Motor neuron (in vitro differentiated cells): Measurements from ENCODE around the gene HOXA7. TPM values are rescaled to one million over a fixed set of nuclear protein-coding genes. Genes with fewer than 3 reads are reported as not detected.

Experiments used
- ATAC-seq, 8 experiments: fragments of 200-7000 bp; cut with Tn5 transposase; replicated peaks in 6 of 8; 2 replicates each; pipeline ENCODE4 v1.8.0; 2021; ENCODE audit warnings: mild to moderate bottlenecking in 8 of 8, moderate library complexity in 8 of 8
- H3K27ac ChIP-seq, 2 donors: fragments of 250-450 bp; sonication (Bioruptor Pico); 2 replicates each; pipeline ENCODE4 v1.9.0; 2021; ENCODE audit warnings: antibody characterized with exemption in 2 of 2, mild to moderate bottlenecking in 2 of 2, moderate library complexity in 1 of 2
- H3K4me1 ChIP-seq, 2 donors: fragments of 250-450 bp; sonication (Bioruptor Pico); replicated peaks in 1 of 2; 2 replicates each; pipeline ENCODE4 v1.6.1; 2021; ENCODE audit warnings: antibody characterized with exemption in 2 of 2, mild to moderate bottlenecking in 2 of 2, moderate library complexity in 1 of 2
- H3K4me3 ChIP-seq, 5 donors: fragments of 250-450 bp; sonication (Bioruptor Pico); 2 replicates each; pipeline ENCODE4 v1.9.0; 2021; ENCODE audit warnings: antibody characterized with exemption in 5 of 5, mild to moderate bottlenecking in 5 of 5, moderate library complexity in 4 of 5
- WGBS, 10 experiments: fragments of 450-650 bp; shearing (Covaris generic); methylation state at CpG; one replicate each; pipeline ENCODE4 v1.0.0; 2022; 5-methylcytosine and 5-hydroxymethylcytosine counted together
- in situ Hi-C, 9 experiments: fragments of 400-800 bp; cut with MboI; loops; one replicate each; pipeline ENCODE4 v1.15.0; 2021; ENCODE audit warnings: low sequenced_read_pairs in 9 of 9, low pct_unique_long_range_greater_than_20kb in 2 of 9; ENCODE audit not compliant: unreplicated experiment in 9 of 9
- total RNA-seq, 8 experiments: library from RNA; unstranded; fragments of 300-600 nt; gene quantifications; 2 replicates each; pipeline versions ENCODE4 v1.2.3 to v1.2.4, GENCODE V29; 2022

Gene HOXA7
- total RNA-seq, 8 experiments from 2014 or later, result 4.2 to 20.0 (median 12.2) TPM

DNA sequence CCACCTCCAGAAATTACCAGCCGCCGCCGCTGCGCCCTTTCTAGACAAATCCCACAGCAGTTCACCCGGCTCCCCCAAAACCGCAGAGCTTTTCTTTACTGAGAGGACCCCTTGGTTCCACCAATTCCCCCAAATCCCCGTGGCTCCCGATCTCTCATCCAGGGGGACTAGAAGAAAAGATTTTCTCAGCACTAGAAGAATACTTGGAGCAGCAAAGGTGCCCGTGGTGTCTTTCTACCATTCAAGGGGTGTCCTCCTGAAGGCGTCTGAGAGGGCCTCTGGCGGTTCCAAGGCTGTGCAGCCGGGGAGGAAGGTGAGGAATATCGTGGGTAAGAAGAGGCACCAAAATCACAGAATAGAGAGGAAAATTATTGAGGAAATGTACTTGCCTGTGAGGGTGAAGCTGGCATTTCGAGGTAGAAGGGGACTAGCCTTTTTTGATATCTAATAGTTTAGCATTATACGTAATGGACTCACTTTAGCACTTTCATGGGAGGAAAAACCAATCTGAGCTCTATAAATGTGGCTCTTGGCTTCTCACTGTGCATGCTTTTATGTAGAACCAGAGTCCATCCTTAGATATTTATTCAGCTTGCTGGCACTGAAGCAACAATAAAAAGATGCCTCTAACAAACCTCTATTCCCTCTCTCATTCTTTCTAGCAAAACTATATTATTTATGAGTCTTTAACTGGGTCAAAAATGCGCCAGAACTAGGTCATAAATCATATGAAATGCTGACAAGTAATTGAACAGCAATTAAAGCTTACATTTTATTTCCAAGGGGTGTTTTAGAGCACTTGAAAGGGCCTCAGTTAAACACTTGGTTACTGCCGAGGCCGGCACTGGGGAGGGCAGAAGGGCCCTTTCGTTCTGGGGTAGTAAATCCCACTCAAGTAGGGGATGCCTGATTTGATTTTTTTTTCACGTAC lies 40.2 kb downstream of the HOXA7 start:
- 0 to 86% (median 20%) methylated on average over 2 to 18 of the region's 20 CpGs; no CpG with 5 or more reads in 1 of the 10 experiments for WGBS, 10 experiments
- no peak for ATAC-seq
- in situ Hi-C loops, result loop anchor here in 1 of 9 experiments (25.0 kb wide), 1 partner anchor 254 kb away; the partner anchor contains the start of gene SKAP2
- peak overlapping the region; percentile 61 to 87 (median 80) for H3K4me3 ChIP-seq
- peaks cover 12 to 33% of the 10 kb centered on the region in 2 donors for H3K4me1 ChIP-seq
- peak overlapping the region; percentile 92 to 94 for H3K27ac ChIP-seq

GRCh38 chr7:27115221-27116026 lies 41.1 kb downstream of the HOXA7 start:
- Histone ChIP-seq H3K4me3 (peak overlapping the region; percentile 61 to 87 (median 80)), H3K27ac (peak overlapping the region; percentile 92 to 94), H3K4me1 (peaks cover 12 to 26% of the 10 kb centered on the region in 2 donors)
- in situ Hi-C loops, result loop anchor here in 1 of 9 experiments (25.0 kb wide), 1 partner anchor 253 kb away; the partner anchor contains the start of gene SKAP2
- ATAC-seq, result peak in 2 of 8 experiments; percentile 2 to 12
- WGBS, 10 experiments, result 0 to 97% (median 4%) methylated on average over 2 to 15 of the region's 45 CpGs

DNA sequence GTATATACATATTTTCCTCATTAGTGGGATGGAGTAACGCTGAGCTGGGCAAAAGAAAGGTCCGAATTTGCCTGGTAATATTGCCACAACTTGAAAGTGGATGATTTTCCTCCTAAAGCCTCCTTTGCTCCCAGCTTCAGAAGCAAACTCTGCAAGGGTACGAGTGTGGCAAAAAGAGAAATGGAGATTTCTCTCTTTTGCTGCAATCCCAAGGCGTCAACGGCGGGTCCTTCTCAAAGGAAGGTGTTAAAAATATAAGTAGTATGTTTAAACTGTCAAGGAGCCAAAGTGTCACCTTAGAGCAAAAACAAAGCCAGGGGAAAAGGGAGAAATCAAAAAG lies 41.6 kb downstream of the HOXA7 start:
- Histone ChIP-seq H3K4me3 (peak overlapping the region; percentile 61 to 87 (median 80)), H3K27ac (peak overlapping the region; percentile 92 to 94)
- WGBS, 10 experiments, result 0 to 93% (median 5%) methylated on average over 3 to 6 of the region's 6 CpGs; no CpG with 5 or more reads in 4 of the 10 experiments

DNA sequence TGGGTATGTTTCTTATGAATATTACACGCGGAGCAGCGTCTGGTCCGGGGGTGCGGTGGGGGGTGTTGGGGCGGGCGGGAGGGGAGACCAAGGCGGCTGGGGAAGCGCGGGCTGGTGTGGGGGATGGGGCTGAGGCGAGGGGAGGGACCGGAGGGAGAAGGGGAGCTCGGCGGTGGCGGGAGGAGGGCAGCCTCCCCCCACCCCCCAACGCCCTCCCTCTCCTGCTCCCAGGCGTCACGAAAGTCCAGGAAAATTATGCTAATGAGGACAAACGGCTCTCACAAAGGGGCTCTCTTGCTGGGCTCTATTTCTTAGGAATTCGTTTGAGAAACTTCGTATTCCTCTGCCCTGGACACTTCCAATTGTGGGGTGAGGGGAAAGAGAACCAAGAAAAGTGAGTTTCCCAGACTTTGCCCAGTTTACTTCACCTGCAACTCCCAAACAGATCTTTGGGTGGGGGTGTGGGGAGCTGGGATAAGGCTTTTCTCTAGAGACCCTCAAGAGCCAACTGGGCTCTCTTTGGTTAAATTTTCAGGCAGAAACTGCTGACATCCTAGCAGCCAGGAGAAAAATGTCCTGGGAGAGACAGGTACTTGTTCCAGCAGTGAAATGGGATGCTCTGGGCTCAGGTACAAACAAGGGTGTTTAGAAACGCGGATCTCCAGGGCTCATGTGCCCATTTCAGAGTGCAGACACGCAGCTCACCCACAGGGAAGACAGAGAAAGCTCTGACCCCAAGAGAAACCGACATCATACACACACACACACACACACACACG lies 42.3 kb downstream of the HOXA7 start:
- 0 to 60% (median 5%) methylated on average over 1 to 4 of the region's 26 CpGs; no CpG with 5 or more reads in 7 of the 10 experiments for WGBS, 10 experiments
- peaks cover 10 to 26% of the 10 kb centered on the region in 2 donors for H3K4me1 ChIP-seq

More for the DNA sequence above, 41.6 kb downstream of the HOXA7 start:
- in situ Hi-C loops, result loop anchor here in 1 of 9 experiments (25.0 kb wide), 1 partner anchor 253 kb away; the partner anchor contains the start of gene SKAP2
- H3K4me1 ChIP-seq, result peaks cover 10 to 26% of the 10 kb centered on the region in 2 donors
- ATAC-seq, result no peak

DNA sequence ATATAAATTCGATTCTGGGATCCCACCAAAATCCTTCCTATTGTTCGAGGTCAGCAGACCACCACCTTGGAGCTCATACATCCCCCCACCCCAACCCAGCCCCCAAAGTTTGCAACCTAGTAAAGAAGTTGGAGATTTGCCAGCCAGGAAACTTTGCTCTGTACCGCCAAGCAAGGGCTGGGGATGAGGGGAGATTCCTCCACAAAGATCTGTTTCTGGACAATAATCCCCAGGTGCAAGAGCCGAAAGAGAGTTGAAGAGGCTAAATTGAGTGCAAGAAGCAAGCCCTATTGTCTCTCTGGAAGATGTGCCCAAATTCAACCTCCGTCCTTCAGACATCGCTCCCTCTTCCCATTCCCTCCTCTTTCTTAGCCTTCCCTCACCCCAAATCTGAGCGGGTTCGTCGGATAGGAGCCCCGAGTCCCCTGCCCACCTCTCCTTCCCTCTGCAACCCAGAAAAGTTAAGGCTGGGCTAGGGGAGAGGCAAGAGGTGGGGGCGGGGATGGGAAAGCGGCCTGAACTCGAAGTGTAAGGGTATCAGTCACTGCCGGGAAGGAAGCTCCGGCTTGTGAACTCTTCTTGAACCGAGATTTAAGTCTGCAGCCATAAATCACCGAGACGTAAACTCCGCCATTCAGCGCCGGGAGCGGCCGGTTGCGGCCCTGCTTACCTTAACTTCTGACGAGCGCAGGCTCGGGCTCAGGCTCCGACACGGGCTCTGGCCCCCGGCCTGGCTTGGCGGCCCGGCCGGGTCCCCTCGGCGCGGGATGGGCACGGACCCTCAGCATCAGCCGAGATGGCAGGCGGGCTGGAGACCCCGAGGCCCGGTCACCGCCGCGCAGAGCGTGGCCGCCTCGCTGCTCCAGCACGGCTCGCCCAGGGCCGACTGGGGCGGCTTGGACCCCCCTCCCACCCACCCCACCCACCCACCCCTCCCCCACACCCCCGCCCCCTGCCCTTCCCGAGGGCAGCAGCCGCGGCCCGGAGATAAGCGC lies 43.2 kb downstream of the HOXA7 start:
- peak in 7 of 8 experiments; percentile 37 to 68 (median 50) for ATAC-seq
- Histone ChIP-seq H3K4me3 (peak overlapping the region; percentile 61 to 87 (median 80)), H3K27ac (peak overlapping the region; percentile 92 to 94), H3K4me1 (peaks cover 14 to 26% of the 10 kb centered on the region in 2 donors)
- WGBS, 10 experiments, result 0 to 90% (median 4%) methylated on average over 1 to 20 of the region's 57 CpGs; no CpG with 5 or more reads in 1 of the 10 experiments
- in situ Hi-C loops, result loop anchor here in 1 of 9 experiments (25.0 kb wide), 1 partner anchor 251 kb away; the partner anchor contains the start of gene SKAP2

More for the DNA sequence above, 42.3 kb downstream of the HOXA7 start:
- in situ Hi-C loops, result loop anchor here in 1 of 9 experiments (25.0 kb wide), 1 partner anchor 252 kb away; the partner anchor contains the start of gene SKAP2
- Histone ChIP-seq H3K27ac (peak overlapping the region; percentile 92 to 94), H3K4me3 (peak overlapping the region; percentile 61 to 87 (median 80))
- ATAC-seq, result peak in 7 of 8 experiments; percentile 23 to 48 (median 32)

DNA sequence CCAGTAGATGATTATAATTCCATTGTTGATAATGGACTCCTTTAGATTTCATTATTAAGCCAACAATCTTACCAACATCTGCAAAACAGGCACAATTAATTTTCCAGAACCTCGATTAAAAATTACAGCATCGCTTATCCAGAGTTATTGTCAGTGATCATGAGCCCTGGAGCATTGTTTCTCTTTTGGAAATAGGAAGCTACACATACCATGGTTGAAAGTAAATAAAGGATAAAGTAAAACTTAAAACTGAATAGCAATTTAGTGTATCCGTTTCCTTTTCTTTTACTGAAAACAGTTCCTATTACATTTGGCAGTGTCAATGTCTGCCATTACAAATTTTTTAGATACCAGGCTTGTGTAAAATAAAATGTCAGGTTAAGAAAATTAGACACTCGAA lies 44.1 kb downstream of the HOXA7 start:
- in situ Hi-C loops, result loop anchor here in 1 of 9 experiments (25.0 kb wide), 1 partner anchor 250 kb away; the partner anchor contains the start of gene SKAP2
- H3K27ac ChIP-seq, result peak overlapping the region; percentile 76 to 92
- peaks cover 14 to 31% of the 10 kb centered on the region in 2 donors for H3K4me1 ChIP-seq
- ATAC-seq, result no peak
- H3K4me3 ChIP-seq, result peak overlapping the region; percentile 61 to 87 (median 80)
- 0 to 60% (median 8%) methylated on average over 2 to 4 of the region's 4 CpGs; no CpG with 5 or more reads in 1 of the 10 experiments for WGBS, 10 experiments

DNA sequence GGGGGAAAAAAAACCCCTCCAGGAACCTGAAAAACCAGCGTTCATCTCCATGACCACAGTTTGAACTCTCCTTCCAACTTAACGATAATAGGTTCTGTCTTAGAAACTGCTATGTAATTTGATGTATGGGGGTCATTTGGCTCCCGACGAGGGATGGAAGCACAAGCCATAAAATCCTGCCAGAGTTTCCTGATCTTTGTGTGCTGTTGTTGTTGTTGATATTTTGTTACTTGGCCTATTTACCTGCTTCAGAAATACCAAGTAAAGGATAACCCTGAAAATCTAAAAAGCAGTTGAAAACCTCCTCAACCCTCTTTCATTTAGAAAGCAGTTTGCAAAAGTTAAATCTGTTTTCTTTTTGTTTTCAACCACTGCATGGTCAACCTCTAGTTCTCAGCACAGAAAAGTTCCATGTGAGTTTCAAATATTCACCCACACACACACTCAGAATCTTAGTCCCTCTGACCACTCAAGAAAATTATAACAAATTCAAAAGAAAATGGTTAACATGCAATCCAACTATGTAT lies 44.7 kb downstream of the HOXA7 start:
- Histone ChIP-seq H3K4me1 (peaks cover 14 to 34% of the 10 kb centered on the region in 2 donors), H3K27ac (peak overlapping the region; percentile 76 to 92), H3K4me3 (peak overlapping the region; percentile 61 to 87 (median 80))
- in situ Hi-C loops, result loop anchor here in 1 of 9 experiments (25.0 kb wide), 1 partner anchor 250 kb away; the partner anchor contains the start of gene SKAP2
- ATAC-seq, result no peak
- WGBS, 10 experiments, result 0 to 100% (median 10%) methylated on average over 2 to 4 of the region's 4 CpGs; no CpG with 5 or more reads in 1 of the 10 experiments

DNA sequence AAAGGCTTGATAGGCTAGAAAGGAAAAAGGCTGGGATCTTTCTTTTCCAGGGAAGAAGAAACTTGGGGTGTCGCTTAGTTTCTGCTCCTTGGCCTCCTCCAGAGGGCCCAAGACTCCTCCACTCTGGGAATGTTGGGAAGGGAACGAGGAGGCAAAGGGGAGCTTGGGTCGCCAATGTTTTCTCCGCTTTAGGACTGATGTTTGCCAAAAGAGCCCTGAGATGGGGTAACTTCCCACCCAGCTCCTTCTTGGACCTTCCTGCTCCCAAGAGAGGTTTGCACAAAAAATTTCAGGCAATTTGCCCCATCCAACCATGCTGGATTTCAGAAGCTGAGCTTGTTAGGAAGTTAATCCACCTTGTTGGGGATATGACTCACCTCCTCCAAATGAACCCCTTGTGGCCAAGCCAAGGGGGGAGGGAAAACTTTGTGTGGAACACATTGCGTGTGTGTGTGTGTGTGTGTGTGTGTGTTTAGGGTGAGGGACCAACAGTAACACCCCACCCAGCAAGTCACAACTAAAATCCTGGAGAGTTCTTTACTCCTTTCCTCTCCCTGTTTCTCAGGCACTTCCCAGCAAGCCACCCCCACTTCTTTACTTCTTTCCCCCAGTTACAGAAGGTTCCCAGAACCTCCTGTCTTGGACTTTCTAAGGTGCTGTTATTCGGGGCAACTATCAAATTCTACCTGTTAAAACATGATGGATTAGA lies 45.3 kb downstream of the HOXA7 start:
- H3K4me3 ChIP-seq, result peak overlapping the region; percentile 61 to 87 (median 80)
- H3K27ac ChIP-seq, result peak overlapping the region; percentile 76 to 92
- ATAC-seq, result no peak
- in situ Hi-C loops, result loop anchor here in 1 of 9 experiments (25.0 kb wide), 1 partner anchor 249 kb away; the partner anchor contains the start of gene SKAP2
- peaks cover 14 to 34% of the 10 kb centered on the region in 2 donors for H3K4me1 ChIP-seq
- 0 to 92% (median 0%) methylated on average over 1 to 2 of the region's 6 CpGs; no CpG with 5 or more reads in 2 of the 10 experiments for WGBS, 10 experiments

GRCh38 chr7:27110186-27111031 lies 46.1 kb downstream of the HOXA7 start:
- in situ Hi-C loops, result loop anchor here in 1 of 9 experiments (25.0 kb wide), 1 partner anchor 248 kb away; the partner anchor contains the start of gene SKAP2
- H3K4me3 ChIP-seq, result peak overlapping the region; percentile 61 to 87 (median 80)

More at GRCh38 chr7:27110186-27111031, 46.1 kb downstream of the HOXA7 start:
- peaks cover 14 to 41% of the 10 kb centered on the region in 2 donors for H3K4me1 ChIP-seq
- 0 to 100% (median 8%) methylated on average over 1 to 11 of the region's 66 CpGs; no CpG with 5 or more reads in 2 of the 10 experiments for WGBS, 10 experiments
- peak overlapping the region; percentile 78 to 98 for H3K27ac ChIP-seq
- peak in 6 of 8 experiments; percentile 4 to 67 (median 62) for ATAC-seq
